HG02973 (cell line): Measurements from ENCODE around the gene NT5C1A.

ENCODE experiments used
- ATAC-seq: cut with Tn5 transposase; IDR thresholded peaks from one replicate; pipeline ENCODE4 v1.9.1; 2021; ENCODE audit warnings: moderate library complexity; ENCODE audit not compliant: unreplicated experiment

NT5C1A gene

DNA sequence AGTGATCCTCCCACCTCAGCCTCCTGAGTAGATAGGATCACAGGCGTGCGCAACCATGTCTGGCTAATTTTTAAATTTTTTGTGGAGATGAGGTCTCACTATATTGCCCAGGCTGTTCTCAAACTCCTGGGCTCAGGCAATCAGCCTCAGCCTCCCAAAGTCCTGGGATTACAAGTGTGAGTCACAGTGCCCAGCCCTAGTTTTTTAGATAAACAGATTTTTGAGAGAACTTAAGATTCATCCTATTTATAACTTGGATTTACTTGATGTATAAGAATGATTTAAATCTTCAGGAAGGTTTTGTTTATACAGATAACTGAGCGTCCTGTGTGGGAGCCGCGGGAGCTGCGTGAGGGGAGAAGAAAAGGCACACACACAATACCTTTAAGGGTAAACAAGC lies 58.7 kb downstream of the NT5C1A start:
- no peak for ATAC-seq

GRCh38 chr1:39609618-39610331 lies 62.1 kb downstream of the NT5C1A start:
- no peak for ATAC-seq
